Heart left ventricle (tissue), 13 donors: ENCODE data around the gene TRERF1.

ENCODE experiments used
- CTCF ChIP-seq, 12 donors: fragments of 200-600 bp; sonication (generic) in 4 of 12; IDR thresholded peaks; one replicate each; pipeline versions ENCODE4 v1.5.0 to v1.8.0; 2018 to 2022; ENCODE audit warnings: antibody characterized with exemption in 12 of 12, mild to moderate bottlenecking in 5 of 12
- POLR2A ChIP-seq, 2 donors: fragments of 450-650 bp; IDR thresholded peaks; one replicate each; pipeline ENCODE4 v1.6.1; 2017; ENCODE audit warnings: antibody characterized with exemption in 2 of 2, mild to moderate bottlenecking in 2 of 2, moderate library complexity in 2 of 2
- donor health status: ischemic (EF 13 %, LVEDD 7.1; RV severe dilation, severe dysfunction).
- donor health status: DM: no; HTN: yes; CAD: no.
- donor health status: DM: no; HTN: no; CAD: no.
- donor health status: ischemic (EF 25% LVEDD 6.9; RV normal size, moderate dysfunction).
- donor health status: ischemic (EF 25% LVEDD 5.7; RV mildly dilated, moderate dysfunction).
- donor health status: ischemic (EF 35%, LVEDD 5.7; RV mildly dilated, moderate dysfunction).
- donor health status: nonischemic (EF 11% LVEDD 7.7; RV severe dilation, severe dysfunction).
- donor health status: DM: yes; HTN: yes; CAD: no.
- donor health status: PGD.
- donor health status: ischemic (EF 29% LVEDD 5.4; RV normal size, mild dysfunction).
- donor health status: nonischemic (EF 23%, LVEDD 6.1; RV moderate dilation, normal function).

DNA sequence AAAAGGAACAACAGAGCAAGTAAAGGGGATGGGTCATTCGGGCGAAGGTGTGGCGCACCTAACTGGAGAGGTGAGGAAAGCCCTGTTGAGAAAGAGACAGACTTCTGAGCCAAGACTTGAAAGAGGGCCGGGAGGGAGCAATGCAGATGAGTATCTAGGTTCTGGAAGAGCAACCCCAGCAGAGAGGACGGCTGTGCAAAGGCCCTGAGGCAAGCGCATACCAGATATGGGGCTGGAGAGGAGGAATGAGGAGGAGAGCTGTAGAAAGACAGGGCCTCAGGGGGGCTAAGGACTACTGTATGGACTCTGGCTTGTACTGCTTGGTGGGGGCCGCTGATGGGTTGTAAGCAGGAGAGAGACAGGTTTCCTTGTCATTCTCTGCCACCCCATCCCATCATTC lies 21.9 kb downstream of the TRERF1 start:
- TF ChIP-seq CTCF (IDR thresholded peaks at IDR 0.05) (no peak), POLR2A (IDR thresholded peaks at IDR 0.05) (no peak)
